HG03442 (cell line): Measurements from ENCODE around the gene SLCO2B1.

Experiments
- ATAC-seq: cut with Tn5 transposase; IDR thresholded peaks from one replicate; pipeline ENCODE4 v1.9.1; 2021; ENCODE audit warnings: mild to moderate bottlenecking, moderate library complexity; ENCODE audit not compliant: unreplicated experiment

SLCO2B1 gene

DNA sequence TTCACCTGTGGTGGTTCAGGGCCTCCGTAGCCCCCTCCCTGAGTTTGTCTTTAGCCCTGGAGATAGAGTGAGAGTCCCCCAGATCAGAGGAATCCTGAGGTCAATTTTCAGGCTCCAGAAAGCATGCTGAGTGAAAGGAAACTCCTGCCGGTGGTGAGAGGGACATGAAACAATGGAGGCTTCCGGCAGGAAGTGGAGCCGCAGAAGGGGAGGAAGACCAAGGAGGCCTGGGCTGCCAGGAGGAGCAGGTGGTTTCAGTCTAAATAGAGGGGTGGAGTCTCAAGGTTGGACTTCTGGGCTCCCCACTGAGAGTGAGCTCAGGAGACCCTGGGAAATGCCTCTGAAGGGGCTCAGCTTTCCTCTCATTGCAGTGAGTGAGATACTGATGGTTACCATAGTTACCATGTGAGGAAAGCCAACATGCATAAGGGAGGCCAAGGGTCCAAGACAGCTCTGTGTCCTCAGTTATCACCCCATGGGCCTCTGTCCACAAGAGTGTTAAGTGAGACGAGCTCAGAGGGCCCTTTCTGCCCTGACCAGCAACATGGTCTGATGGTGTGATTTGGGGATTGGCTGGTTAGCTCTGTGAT, 10.7 kb downstream of the SLCO2B1 start:
- no peak for ATAC-seq

DNA sequence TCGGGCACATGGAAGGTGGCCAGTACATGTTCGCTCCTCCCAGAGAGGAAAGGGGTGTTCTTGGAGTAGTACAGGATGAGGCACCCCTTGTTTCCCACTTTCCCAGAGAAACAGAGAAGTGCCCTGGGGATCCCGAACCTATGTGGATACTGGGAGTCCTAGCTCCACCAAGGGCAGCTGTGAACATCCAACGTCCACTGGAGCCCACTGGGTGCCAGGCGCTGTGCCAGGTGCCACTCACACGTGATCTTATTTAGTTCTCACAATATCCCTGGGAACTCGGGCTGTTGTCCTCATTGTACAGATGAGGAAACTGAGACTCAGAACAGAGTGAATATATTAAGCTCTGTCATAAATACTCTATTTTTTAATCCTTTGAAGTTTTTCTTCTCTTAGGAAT, 12.0 kb downstream of the SLCO2B1 start:
- no peak for ATAC-seq

DNA sequence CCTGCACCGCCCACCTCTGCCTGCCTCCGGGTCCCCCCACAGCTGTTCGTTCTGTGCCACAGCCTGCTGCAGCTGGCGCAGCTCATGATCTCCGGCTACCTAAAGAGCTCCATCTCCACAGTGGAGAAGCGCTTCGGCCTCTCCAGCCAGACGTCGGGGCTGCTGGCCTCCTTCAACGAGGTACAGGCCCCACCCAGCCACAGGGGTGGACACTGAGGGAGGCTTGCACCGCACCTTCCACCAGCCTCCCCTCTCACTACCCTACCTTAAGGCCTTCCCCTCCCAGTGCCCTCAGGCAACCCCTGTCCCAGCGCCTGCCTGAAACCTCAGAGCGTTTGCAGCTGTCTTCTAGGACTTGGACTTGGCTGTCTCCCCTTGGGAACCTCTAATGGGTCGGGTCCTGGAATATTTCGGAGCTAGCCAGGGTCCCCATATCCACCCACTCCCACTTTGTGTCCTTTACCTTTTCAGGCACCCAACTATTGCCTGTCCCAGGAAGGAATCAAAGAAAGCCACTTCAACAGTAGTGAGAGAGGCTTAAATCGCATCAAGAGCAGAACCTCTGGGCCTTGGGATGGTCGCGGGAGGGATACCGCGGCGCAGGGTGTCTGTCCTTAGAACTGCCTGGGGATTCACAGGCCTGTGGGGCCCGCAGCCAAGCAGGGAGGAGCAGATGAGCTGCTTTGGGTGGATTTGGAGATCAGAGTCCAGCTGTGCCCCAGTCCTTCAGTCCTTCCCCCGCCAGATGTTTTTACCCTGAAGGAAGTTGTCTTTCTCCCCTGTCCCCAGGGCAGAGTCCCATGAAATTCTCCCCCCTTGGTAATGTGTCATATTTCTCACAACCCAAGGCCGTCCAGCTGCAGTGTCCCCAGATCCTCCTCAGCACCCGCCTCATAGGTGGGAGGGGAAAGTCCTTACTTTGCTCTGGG, 13.3 kb downstream of the SLCO2B1 start:
- no peak for ATAC-seq

DNA sequence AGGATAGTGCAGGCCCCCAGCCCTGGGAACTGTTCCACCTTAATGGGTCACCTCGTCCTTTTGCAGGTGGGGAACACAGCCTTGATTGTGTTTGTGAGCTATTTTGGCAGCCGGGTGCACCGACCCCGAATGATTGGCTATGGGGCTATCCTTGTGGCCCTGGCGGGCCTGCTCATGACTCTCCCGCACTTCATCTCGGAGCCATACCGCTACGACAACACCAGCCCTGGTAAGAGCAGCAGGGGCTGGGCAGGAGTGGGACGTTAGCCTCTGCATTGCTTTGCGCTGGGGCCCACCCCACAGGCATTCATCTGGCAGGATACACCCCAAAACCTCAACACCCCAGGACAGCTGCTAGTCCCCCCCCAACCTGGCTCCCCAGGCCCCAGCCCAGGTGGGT, 14.8 kb downstream of the SLCO2B1 start:
- ATAC-seq, result no peak

DNA sequence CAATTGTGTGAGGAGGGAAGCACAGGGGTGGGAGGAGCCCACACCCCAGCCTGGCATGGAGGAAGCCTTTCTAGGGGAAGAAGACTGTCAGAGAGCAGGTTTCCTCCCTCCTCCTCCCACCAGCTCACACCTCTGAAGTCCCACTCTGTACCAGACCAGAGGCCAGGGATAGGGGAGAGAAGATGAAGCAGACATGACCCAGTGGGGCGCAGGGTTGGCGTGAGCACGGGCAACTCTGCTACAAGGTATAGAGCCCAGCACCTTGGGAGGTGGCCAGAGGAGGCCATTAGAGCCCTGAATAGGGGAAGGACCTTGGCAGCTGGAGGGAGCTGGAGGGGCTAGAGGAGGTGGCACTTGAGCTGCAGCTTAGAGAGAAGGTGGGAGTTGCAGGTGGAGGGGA, 15.9 kb downstream of the SLCO2B1 start:
- no peak for ATAC-seq

DNA sequence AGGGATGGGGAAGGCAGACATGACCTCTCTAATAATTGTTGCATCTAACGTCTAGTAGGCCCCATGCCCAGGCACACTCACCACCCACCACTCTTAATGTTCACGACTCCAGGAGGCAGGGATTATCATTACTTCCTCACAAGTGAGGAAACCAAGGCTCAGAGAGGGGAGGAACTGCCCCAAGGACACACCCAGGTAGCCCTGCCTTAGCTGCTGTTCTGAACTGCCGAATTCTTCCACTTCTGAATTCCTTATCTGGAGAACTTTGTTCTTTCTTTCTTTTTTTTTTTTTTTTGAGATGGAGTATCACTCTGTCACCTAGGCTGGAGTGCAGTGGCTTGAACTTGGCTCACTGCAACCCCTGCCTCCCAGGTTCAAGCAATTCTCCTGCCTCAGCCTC, 16.7 kb downstream of the SLCO2B1 start:
- no peak for ATAC-seq

DNA sequence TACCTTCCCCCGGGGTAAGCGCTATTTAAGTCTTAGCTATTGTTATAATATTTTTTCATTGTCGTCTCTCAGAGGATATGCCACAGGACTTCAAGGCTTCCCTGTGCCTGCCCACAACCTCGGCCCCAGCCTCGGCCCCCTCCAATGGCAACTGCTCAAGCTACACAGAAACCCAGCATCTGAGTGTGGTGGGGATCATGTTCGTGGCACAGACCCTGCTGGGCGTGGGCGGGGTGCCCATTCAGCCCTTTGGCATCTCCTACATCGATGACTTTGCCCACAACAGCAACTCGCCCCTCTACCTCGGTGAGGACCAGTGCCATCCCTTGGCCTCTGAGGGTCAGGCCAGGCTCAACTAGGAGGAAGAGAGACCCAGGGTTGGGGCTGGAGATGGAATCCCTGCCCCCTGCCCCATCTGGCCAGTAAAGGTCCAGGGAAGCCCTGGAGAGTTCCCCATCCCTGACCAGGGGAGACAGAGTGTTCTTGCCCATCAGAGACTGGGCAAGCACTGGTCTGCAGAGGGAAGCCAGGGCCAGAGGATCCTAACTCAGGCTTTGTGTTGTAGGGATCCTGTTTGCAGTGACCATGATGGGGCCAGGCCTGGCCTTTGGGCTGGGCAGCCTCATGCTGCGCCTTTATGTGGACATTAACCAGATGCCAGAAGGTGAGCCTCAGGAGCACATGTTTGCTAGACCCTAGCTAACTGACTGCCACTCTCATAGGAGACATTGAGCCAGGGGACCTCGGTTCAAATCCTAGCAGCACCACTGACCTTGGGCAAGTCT, 18.4 kb downstream of the SLCO2B1 start:
- no peak for ATAC-seq

DNA sequence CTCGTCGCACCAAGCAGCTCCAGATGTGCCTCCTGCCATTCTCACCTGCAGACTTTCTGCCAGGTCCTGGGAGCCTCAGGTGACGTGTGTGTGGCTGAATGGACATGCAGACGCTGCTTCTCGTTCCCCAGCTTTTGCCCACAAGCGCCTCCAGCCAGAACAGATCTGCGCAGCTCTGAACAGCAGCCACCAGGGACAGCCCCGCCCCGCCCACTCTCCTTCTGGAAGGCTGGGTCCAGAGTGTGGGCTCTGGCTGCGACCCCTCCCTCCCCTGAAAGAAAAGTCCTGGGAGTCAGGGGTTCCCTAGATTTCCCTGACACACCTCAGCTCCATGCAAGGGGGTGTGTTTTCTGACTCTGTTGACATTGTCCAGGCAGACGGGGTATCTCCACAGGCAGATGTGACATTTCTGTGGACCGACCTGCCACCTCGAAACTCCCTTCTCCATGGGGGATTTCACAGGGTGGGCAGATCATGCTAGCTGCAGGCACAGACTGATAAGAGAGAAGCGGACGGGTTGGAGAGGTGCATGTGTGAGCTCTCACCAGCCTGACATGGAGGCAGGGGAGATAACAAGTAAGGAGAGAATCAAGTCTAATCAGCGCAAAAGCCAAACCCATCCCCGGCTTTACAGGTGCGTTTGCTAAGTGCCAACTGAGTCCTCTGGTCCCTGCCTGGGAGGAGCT, 19.8 kb downstream of the SLCO2B1 start:
- ATAC-seq, result no peak

DNA sequence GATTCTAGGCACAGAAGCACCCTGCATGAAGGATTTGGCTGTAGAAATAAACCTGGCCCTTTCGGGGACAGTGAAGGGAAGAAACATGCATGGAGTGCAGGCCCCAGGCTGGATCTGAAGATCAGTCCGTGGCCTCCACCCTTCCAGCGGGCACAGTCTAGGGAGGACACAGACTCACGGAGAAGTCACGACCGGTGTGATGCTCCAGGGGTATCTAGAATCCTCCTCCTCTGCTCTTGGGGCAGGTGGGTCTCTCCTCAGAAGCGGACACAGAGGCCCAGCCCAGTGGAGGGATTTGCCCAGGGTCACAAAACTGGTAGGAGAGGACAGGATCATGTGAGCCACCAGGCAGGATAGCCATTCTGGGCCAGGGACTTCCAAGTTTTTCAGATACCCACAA, 22.4 kb downstream of the SLCO2B1 start:
- no peak for ATAC-seq

DNA sequence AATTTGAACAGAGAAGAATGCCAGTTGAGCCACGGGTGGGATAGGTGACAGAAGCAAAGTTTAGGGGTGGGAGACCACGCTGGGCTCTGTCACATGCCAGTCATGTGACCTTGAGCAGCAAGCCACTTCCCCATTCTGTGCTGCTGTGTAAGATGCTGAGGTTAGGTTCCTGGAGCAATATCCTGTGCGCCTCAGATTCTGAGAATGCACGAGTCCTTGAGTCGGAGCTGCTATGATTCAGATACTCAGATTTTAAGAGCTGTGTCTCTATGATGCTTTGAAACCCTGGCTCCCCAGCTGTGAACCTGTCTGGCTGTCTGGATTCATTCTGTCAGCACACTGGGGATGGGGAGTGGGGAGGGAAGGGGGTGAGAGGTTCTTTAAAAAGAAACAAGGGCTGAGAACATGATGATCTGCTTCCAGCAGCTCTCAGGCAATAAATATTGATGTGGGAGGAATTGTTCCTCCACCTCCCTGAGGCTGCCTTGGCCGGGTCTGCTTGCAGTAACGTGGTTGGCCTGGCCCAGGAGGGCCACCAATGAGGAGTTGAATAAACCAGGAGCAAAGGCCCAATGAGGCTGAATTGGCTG, 24.0 kb downstream of the SLCO2B1 start:
- ATAC-seq, result no peak

DNA sequence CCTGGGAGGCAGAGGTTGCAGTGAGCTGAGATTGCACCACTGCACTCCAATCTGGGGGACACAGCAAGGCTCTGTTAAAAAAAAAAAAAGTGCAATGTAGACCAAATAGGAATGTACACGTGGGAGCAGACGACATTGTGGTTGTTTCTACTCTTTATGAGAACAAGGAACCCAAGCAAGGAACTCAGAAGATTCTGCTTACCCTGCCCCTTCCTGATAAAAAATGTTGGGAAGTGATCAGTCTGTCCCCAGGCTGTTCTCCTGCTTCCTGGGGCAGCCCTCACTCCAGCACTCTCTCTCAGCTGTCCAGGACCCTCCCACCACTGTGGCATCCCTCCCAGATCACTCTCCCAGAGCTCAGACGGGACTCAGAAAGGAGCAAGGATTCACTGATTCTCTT, 31.8 kb downstream of the SLCO2B1 start:
- no peak for ATAC-seq

DNA sequence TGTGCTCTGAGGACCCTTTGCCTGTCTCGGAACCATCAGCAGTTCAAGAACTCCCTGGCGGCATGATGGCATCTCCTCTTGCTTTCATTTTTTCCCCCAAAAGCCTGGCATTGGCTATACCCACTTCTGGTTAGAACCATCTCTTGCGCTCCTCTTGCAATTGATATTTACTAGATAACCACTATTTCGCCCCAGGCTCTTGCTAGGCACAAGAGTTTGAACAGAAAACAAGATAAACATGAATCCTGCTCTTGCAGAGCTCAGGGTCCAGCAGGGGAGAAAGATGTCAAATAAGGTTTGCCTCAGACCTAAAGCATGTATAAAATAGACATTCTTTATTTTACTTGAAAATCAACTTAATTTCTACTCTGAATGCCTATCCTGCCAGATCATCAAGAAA, 33.1 kb downstream of the SLCO2B1 start:
- ATAC-seq, result no peak

DNA sequence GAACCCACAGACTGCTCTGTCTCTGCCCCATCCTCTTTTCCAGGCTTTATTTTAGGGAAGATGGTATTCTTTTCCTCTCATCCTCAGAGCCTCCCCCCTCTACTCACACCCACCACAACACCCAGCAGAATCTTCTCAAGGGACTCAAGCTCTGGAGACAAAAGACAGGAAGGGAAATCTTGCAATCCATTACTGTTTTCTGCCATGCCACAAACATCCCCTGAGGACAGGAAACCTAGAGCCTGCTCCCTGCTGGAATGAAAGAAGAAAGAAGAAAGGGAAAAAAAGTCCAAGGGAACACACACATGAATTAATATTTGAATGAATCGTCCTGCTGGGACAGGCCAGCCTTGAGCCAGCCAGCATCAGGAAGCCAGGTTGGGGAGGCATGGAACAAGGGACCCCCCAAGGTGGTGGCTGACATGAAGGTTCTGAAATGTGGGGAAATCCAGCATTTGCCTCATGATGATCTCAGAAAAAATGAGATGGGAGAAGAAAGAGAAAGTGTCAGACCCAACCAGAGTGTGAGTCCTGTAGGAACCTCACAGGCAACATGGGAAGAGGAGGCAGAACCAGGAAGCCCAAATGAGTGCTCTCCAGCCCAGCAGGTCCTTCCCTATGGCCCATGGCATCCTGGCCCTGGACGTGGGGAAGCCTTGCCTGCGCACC, 34.0 kb downstream of the SLCO2B1 start:
- no peak for ATAC-seq

DNA sequence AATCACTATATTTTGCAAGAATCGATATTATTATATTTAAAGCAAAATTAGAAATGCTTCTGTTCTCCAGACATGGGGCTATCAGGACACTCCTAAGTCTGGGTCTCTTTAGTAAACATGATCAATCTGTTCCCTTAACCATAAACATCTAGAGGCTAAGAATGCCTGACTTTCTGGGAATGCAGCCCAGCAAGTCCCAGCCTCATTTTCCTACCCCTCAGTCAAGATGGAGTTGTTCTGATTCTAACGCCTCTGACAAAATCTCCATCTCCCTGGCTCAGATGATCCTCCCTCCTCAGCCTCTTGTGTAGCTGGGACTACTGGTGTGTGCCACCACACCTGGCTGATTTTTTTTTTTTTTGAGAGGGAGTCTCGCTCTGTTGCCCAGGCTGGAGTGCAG, 35.0 kb downstream of the SLCO2B1 start:
- ATAC-seq, result no peak

DNA sequence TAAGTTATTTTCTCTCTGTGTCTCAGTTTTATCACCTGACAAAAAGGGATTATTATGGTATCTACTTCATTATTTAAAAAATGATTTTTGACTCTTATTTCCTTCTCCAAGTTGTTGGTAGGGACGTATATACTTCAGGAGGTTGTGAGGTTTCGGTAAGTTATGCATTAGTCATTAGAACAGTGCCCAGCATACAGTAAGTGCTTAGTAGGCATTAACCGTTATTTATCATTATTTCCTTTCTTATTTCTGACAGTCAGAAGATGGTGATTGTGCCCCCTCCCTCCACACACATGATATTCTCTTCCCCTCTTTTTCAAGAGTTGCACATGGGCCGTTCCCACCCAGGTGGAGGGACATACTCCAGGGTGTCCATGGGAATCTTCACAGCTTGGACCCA, 36.1 kb downstream of the SLCO2B1 start:
- ATAC-seq, result no peak

DNA sequence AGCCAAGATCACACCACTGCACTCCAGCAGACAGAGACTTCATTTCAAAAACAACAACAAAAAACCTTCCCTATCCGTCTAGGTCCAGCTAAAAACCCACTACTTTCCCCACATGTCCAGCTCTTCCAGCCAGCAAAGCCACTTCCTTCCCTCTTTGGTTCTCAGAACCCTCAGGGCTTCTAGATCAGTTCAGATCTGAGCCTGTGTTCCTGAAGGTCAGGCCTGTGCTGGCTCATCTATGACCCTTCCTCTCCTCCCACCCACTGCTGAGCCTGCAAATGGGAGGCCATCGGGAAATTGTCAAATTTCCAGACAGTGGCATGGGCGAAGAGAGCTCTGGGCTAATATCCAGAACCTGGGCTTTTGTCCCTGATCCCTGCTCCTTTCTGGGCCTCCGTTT, 37.8 kb downstream of the SLCO2B1 start:
- no peak for ATAC-seq

DNA sequence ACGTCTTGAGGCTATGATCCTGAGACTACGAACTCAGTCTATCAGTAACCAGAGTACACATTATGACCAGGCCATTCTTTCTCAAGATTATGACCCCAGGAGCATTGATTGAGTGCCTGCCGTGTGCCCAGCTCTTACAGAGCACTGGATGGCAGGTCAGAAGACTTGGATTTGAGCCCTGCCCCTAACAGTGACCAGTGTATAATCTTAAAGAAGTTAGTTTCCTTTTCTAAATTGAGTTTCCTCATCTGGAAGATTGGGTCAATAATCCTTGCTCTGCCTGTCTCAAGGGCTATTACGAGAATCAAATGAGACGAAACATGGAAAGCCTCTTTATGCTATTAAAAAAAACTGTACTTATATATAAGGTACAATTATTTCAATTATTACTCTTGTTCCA, 38.2 kb downstream of the SLCO2B1 start:
- ATAC-seq, result no peak

DNA sequence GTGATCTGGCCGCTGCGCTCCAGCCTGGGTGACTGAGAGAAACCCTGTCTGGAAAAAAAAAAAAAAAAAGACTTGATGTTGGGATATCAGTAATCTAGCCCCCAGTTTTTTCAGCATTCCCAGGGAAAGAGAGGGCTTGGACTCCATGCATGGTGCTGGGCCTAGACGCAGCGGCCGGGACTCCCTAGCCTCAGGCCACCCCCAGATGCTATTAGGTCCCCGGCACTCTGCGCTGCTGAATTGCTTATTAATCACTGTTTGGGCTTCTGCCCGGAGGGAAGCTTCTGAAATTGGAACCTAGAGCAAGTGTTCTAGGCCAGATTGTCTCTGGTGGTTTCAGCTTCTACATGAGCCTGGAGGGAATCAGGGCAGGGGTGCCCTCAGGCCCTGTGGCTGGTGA, 39.0 kb downstream of the SLCO2B1 start:
- no peak for ATAC-seq

DNA sequence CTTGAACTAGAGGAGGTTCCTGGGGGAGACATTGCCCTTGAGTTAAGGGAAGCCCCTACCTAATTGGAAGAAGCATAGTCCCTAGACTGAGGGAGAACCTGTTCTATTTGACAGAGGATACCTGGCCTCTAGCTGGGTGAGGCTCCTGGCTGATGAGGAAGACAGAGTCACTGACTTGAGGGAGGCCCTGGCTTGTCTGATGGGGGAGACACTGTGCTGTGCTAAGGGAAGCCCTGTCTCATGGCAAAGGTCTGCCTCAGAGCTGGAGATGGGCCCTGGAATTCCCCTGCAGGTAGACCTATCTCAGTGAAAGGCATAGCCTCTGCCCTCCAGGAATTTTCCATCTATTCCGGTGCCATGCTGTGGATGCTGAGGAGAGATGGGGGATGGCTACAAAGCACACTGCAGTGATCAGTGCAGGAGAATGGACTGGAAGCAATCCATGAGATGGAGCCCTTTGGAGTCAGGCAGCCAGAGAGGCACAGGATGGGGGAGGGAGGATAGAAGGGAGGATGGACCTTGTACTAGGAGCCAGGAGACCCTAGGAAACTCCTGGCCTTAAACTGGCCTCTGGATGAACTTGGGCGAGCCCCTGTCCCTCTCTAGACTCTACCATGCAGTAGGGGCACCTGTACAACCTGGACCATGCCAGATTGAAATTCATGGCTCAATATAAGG, 39.9 kb downstream of the SLCO2B1 start:
- ATAC-seq, result no peak

DNA sequence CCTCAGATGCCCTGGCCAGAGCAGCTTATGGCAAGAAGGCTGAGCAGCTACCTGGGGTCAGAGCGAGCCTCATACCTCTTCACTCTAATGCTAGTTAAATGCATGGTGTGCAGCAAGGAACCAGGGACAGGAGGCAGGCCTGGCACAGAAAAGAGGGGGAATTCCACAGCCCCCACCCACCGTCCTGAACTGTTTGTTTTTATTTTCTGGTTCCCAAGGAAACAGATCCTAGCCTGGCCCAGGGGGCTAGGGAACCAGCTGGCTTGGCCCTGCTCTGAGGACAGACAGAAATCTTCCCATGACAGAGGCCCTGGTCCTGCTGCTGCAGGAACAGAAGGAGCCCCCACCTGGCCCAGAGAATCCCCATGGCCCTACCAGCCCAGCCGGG, 40.4 kb downstream of the SLCO2B1 start:
- no peak for ATAC-seq
